ENCODE results near the gene CFP.
A peak's percentile ranks its signal among the peaks of the same experiment; 100 is the strongest.

The CFP gene

DNA sequence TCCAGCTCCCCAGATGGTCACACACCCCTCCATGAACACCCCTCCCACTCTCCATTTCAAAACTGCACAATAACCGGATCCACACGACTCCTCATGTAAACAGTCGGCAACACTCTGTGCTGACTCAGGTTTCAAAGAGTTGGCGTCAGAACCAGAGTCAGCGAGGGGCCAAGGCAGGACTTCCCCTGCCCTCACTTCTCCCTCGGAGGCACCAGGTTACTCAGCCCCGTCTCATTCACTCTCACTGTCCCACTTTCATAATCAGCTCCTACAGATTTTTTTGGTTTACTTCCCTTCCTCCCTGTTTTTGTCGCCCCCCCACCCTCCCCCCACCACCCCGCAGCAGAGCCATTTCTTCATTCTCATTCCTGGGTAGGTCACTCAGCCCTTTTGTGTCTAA is 50.2 kb downstream of the CFP start:
- TF ChIP-seq, protein P1, sequence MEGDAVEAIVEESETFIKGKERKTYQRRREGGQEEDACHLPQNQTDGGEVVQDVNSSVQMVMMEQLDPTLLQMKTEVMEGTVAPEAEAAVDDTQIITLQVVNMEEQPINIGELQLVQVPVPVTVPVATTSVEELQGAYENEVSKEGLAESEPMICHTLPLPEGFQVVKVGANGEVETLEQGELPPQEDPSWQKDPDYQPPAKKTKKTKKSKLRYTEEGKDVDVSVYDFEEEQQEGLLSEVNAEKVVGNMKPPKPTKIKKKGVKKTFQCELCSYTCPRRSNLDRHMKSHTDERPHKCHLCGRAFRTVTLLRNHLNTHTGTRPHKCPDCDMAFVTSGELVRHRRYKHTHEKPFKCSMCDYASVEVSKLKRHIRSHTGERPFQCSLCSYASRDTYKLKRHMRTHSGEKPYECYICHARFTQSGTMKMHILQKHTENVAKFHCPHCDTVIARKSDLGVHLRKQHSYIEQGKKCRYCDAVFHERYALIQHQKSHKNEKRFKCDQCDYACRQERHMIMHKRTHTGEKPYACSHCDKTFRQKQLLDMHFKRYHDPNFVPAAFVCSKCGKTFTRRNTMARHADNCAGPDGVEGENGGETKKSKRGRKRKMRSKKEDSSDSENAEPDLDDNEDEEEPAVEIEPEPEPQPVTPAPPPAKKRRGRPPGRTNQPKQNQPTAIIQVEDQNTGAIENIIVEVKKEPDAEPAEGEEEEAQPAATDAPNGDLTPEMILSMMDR (conservative IDR thresholded peaks at IDR 0.05; ENCODE audit: low read length), result no peak
- H3K4me3 ChIP-seq (ENCODE audit: low read length), result no peak overlapping the region
- DNase-seq (ENCODE audit: low read depth), result peak; percentile 62

DNA sequence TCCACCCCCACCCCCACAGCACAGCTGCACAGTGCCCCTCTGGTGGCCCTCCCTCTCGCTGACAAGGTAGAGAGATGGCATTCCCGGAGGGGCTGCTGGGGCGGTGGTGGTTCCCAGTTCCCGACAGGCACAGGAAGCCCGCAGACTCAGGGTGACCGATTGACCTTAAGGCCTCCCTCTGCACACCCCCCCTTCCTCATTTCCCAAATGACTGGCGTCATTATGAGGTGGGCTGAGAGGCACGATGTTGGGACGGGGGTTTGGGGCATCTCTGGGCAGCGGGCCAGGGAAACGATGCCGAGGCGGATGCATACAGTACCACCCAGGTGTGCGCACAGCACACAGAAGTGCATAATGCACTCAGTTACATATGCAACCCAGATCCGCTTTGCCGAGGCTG is 51.0 kb downstream of the CFP start:
- DNase-seq (ENCODE audit: low read depth), result no peak
- TF ChIP-seq, protein P1 (conservative IDR thresholded peaks at IDR 0.05; ENCODE audit: low read length), result no peak
- H3K4me3 ChIP-seq (ENCODE audit: low read length), result no peak overlapping the region

DNA sequence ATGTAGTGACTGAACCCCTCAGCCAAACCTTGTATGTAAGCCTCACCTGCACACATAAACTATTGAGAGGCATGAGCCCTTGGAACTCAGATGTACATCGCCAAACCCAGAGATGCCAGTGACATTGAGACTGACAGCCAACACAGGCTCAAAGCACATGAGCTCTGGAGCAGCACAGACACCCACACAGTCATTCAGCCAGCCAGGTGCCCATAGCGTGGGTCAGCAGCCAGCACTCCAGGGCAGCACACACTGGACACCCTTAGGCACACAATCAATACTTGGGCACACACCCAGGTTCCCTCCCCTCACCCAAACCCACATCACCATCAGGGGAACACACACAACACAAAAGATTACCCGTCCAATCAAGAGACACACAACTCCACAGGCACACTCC is 51.8 kb downstream of the CFP start:
- TF ChIP-seq, protein P1 (conservative IDR thresholded peaks at IDR 0.05; ENCODE audit: low read length), result no peak

DNA sequence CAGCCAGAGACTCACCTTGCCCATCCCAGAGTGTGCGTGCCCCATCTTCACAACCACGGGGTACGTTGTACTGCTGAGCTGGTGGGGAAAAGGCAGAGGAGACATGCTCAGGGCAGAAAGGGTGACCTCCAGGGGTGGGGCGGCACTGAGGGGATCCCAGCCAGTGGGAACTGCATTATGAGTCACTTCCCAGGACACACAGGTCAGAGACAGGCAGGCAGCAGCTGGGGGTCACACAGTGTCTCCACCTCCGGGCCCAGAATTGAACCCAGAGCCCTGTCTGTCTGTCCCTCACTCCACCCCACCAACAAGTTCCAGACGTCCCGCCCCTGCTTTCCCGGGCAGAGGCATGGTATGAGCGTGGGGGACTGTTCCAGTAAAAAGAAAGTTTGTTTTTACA is 52.3 kb downstream of the CFP start:
- DNase-seq (ENCODE audit: low read depth), result no peak
- no peak overlapping the region for H3K4me3 ChIP-seq (ENCODE audit: low read length)
- TF ChIP-seq, protein P1 (conservative IDR thresholded peaks at IDR 0.05; ENCODE audit: low read length), result no peak

More for the DNA sequence above, 51.8 kb downstream of the CFP start:
- DNase-seq (ENCODE audit: low read depth), result no peak
- no peak overlapping the region for H3K4me3 ChIP-seq (ENCODE audit: low read length)

DNA sequence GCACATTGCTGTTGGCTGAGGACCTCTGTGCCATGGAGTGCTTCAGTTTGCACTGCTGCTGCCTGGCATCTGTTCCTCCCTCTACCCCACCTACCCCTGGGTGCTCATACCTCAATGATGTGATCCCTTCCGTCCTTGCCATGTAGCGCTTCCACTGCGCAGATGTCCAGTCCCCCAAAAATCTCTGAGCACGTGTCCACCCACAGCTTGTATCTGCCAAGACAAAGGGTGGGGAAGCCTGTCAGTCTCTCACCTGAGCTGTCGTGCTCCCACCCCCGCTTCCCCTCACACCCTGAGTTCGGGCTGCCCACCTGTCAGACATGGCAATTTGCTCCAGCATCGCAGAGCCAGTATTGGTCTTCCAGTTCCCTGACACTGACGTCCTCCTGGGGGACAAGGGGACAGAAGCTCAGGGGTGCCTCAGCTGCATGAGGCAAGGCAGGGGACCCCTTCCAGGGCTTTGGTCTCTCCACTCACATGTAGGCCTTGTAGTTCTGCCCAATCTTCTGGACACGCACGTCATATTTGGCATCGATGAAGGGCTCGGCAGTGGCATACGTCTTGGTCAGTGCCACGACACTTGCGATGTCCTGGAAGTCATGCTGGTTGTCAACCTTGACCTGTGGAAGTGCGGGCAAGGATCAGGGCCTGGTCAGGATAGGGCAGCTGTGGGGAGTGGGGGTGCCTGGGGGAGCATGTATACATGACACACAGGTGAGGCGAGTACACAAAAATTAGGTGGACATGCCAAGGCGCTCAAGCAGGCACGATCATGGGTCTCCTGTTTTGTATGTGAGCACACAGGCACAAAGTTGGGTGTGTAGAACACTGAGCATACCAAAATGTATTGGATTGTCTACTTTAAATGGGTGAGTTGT is 53.5 kb downstream of the CFP start:
- DNase-seq (ENCODE audit: low read depth), result no peak
- TF ChIP-seq, protein P1 (conservative IDR thresholded peaks at IDR 0.05; ENCODE audit: low read length), result no peak

DNA sequence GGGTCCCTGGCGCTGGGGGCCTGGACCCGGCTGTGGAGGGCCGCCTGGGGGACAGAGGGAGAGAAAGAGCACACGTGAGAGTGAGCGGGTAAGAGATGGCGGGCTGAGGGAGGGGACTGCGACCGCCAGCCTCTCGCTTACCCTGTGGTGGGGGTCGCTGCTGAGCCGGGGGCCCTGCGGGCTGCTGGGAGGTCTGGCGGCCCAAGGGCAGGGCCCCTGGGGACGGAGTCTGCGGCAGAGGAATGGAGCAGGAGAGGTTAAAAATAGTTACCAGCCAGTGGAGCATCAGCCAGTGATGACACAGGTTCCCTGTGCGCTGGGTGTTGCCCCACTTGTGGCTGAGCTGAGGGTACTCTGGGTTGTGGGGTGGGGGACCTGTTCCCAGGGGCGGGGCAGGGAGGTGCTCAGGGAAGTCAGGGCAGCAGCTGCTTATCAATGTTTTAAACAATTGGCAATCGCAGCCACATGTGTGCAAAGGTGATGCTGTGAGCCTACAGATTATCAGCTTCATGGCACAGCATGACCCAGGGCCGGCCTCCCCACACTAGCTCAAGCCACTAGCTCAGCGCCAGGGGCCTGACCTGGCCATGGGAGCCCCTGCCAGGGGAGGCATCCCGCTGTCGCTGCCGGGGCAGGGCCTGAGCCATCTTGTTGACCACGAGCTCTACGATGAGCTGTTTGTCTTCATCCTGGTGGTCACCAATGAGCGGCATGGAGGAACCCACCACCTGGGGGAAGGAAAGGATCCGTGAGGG is 55.0 kb downstream of the CFP start:
- TF ChIP-seq, protein P1 (conservative IDR thresholded peaks at IDR 0.05; ENCODE audit: low read length), result no peak
- no peak overlapping the region for H3K4me3 ChIP-seq (ENCODE audit: low read length)

More for the DNA sequence above, 53.5 kb downstream of the CFP start:
- H3K4me3 ChIP-seq (ENCODE audit: low read length), result no peak overlapping the region

More for the DNA sequence above, 55.0 kb downstream of the CFP start:
- DNase-seq (ENCODE audit: low read depth), result no peak

Data from AG10803 (cell line).